Natural killer cell (primary cell): ENCODE measurements around the gene SDHAF2. TPM values are rescaled to one million over a fixed set of nuclear protein-coding genes. Genes with fewer than 3 reads are reported as not detected.

Experiments
- ATAC-seq, 3 donors: fragments of 150-1000 bp in 2 of 3; fragments of 200-7000 bp in 1 of 3; cut with Tn5 transposase; 1 replicate in 1 of 3; 2 replicates in 2 of 3; pipeline ENCODE4 v1.10.0; 2021; ENCODE audit warnings: mild to moderate bottlenecking in 2 of 3, moderate library complexity in 2 of 3
- DNase-seq, 2 donors: peaks; one replicate each; pipeline versions ENCODE4 v3.0.0 to v3.0.0-alpha.2; 2013 to 2021; ENCODE audit warnings: mixed read lengths in 1 of 2
- H3K27ac ChIP-seq: one replicate; pipeline ENCODE4 v1.5.1; 2013; ENCODE audit warnings: mild to moderate bottlenecking, low read length
- H3K27me3 ChIP-seq: one replicate; pipeline ENCODE4 v1.6.1; 2013; ENCODE audit warnings: low read length; ENCODE audit not compliant: control insufficient read depth, insufficient read depth
- H3K36me3 ChIP-seq: one replicate; pipeline ENCODE4 v1.6.1; 2013; ENCODE audit warnings: low read length; ENCODE audit not compliant: control insufficient read depth, insufficient read depth
- H3K4me1 ChIP-seq: one replicate; pipeline ENCODE4 v1.6.1; 2013; ENCODE audit warnings: low read length; ENCODE audit not compliant: control insufficient read depth, insufficient read depth
- H3K4me3 ChIP-seq: one replicate; pipeline ENCODE4 v1.5.1; 2013; ENCODE audit warnings: low read length
- H3K9me3 ChIP-seq: one replicate; pipeline ENCODE4 v1.6.1; 2013; ENCODE audit warnings: low read length; ENCODE audit not compliant: control insufficient read depth, insufficient read depth
- H3K27ac Mint-ChIP-seq, 2 donors: one replicate each; pipeline ENCODE4 v1.8.0; 2022; ENCODE audit warnings: mild to moderate bottlenecking in 2 of 2, mixed read lengths in 2 of 2, moderate library complexity in 1 of 2
- H3K27me3 Mint-ChIP-seq, 2 donors: one replicate each; pipeline ENCODE4 v1.8.0; 2022; ENCODE audit warnings: low read depth in 2 of 2, mixed read lengths in 2 of 2
- H3K36me3 Mint-ChIP-seq: one replicate; pipeline ENCODE4 v1.8.0; 2022; ENCODE audit warnings: mixed read lengths
- H3K4me1 Mint-ChIP-seq, 2 donors: one replicate each; pipeline ENCODE4 v1.8.0; 2022; ENCODE audit warnings: mixed read lengths in 2 of 2
- H3K4me3 Mint-ChIP-seq: one replicate; pipeline ENCODE4 v1.8.0; 2022; ENCODE audit warnings: mild to moderate bottlenecking, moderate library complexity, mixed read lengths
- H3K9me3 Mint-ChIP-seq, 2 donors: one replicate each; pipeline ENCODE4 v1.8.0; 2022; ENCODE audit warnings: mixed read lengths in 2 of 2
- WGBS: methylation state at CpG from one replicate; pipeline ENCODE4 v1.1.7; 2013; ENCODE audit warnings: missing lambda C conversion rate; ENCODE audit not compliant: insufficient coverage; 5-methylcytosine and 5-hydroxymethylcytosine counted together
- intact Hi-C: fragments of 100-400 bp; cut with micrococcal nuclease; formaldehyde crosslinking; loops from one replicate; pipeline ENCODE4 v1.14.2; 2022
- total RNA-seq, 4 donors: library from RNA; stranded (reverse); fragments of 120-200 nt in 1 of 4; gene quantifications; one replicate each; pipeline versions ENCODE4 v1.2.3 to v1.2.4, GENCODE V29; 2013 to 2022
- TF ChIP-seq, protein P1 (sequence below): fragments of 200-600 bp; IDR thresholded peaks from one replicate; pipeline ENCODE4 v1.8.0; 2022; ENCODE audit warnings: antibody characterized with exemption

The SDHAF2 gene
- total RNA-seq, 3 donors from 2014 or later (not counting 1 experiment from before 2014, with no cell fraction given): 40.2 to 50.4 (median 40.8) TPM

DNA sequence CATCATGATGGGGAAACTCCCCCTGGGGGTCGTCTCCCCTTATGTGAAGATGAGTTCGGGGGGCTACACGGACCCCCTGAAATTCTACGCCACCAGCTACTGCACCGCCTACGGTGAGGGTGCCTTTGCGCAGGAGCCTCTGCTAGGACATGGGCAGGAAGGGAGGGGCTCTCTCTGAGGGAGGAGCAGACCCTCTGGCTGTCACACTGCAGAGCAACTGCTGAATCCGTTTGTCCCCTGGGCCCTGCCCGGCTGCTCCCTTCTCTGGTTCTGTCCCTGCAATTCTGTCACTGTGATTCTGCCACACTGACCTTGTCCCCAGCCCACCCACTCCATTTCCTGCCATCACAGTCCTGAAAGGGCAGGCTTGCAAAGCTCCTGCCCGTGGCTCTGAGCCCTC lies 51.9 kb downstream of the SDHAF2 start:
- no peak for DNase-seq
- ATAC-seq: no peak
- Mint-ChIP-seq H3K4me1 (peaks cover 0 to 6% of the 10 kb centered on the region in 2 donors), H3K4me3 (no peak overlapping the region), H3K27me3 (peaks cover 0 to 3% of the 10 kb centered on the region in 2 donors), H3K27ac (no peak overlapping the region), H3K9me3 (no peaks in the 10 kb centered on the region), H3K36me3 (no peaks in the 10 kb centered on the region)
- no peak overlapping the region for H3K4me3 ChIP-seq
- 64% methylated on average over 10 of the region's 10 CpGs for WGBS
- H3K4me1 ChIP-seq: peaks cover 8% of the 10 kb centered on the region
- intact Hi-C loops: no loop called here
- TF ChIP-seq, protein P1, sequence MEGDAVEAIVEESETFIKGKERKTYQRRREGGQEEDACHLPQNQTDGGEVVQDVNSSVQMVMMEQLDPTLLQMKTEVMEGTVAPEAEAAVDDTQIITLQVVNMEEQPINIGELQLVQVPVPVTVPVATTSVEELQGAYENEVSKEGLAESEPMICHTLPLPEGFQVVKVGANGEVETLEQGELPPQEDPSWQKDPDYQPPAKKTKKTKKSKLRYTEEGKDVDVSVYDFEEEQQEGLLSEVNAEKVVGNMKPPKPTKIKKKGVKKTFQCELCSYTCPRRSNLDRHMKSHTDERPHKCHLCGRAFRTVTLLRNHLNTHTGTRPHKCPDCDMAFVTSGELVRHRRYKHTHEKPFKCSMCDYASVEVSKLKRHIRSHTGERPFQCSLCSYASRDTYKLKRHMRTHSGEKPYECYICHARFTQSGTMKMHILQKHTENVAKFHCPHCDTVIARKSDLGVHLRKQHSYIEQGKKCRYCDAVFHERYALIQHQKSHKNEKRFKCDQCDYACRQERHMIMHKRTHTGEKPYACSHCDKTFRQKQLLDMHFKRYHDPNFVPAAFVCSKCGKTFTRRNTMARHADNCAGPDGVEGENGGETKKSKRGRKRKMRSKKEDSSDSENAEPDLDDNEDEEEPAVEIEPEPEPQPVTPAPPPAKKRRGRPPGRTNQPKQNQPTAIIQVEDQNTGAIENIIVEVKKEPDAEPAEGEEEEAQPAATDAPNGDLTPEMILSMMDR: no peak
- H3K27me3 ChIP-seq: no peaks in the 10 kb centered on the region
- no peaks in the 10 kb centered on the region for H3K36me3 ChIP-seq
- no peaks in the 10 kb centered on the region for H3K9me3 ChIP-seq
- H3K27ac ChIP-seq: no peak overlapping the region

DNA sequence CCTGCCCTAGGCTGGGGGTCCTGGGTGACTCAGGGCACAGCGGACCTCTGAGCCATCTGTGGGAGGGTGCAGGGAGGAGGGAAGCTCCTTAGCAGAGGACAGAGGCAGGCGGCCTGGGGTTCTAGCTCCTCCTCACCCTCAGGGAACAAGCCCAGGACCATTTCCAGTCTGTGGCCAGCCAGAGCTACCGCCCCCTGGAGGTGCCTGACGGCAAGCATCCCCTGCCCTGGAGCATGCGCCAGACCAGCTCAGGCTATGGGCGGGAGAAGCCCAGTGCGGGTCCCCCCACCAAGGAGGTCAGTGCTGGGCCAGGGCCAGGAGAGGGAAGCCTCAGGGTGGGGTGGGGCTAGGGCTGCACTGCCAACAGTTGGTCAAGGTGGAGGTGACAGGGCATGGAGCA lies 52.6 kb downstream of the SDHAF2 start:
- Mint-ChIP-seq H3K27ac (no peak overlapping the region), H3K27me3 (peaks cover 0 to 3% of the 10 kb centered on the region in 2 donors), H3K4me1 (peaks cover 0 to 6% of the 10 kb centered on the region in 2 donors), H3K36me3 (no peaks in the 10 kb centered on the region), H3K4me3 (no peak overlapping the region), H3K9me3 (no peaks in the 10 kb centered on the region)
- peak in 1 of 3 donors; percentile 45 for ATAC-seq
- intact Hi-C loops: no loop called here
- no peak overlapping the region for H3K4me3 ChIP-seq
- DNase-seq: peak in 1 of 2 donors; percentile 14
- TF ChIP-seq, protein P1: peak; percentile 25
- peaks cover 7% of the 10 kb centered on the region for H3K4me1 ChIP-seq
- H3K9me3 ChIP-seq: no peaks in the 10 kb centered on the region
- H3K27me3 ChIP-seq: no peaks in the 10 kb centered on the region
- no peak overlapping the region for H3K27ac ChIP-seq
- WGBS: 45% methylated on average over 7 of the region's 7 CpGs
- H3K36me3 ChIP-seq: no peaks in the 10 kb centered on the region

DNA sequence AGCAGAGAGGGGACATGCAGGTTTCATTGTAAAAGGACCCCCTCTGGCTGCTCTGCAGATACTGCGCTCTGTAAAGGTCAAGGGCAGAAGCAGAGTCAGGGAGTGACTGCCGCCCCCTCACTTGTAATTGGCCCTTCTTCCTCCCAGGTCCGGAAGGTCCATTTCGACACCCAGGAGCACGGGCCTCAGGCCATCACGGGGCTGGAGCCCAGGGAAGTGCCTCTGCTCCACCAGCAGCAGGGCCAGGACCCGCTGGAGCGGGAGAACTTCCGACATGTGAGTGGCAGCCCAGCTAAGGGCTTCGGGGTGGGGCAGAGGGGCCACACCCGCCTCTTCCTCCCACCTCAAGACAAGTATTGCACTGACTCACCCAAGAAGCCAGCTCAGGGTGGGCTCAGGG lies 54.6 kb downstream of the SDHAF2 start:
- DNase-seq (no peak), ATAC-seq (no peak)
- H3K4me3 Mint-ChIP-seq: no peak overlapping the region
- intact Hi-C loops: no loop called here
- TF ChIP-seq, protein P1: no peak
- Histone ChIP-seq H3K4me3 (no peak overlapping the region), H3K4me1 (no peaks in the 10 kb centered on the region), H3K9me3 (no peaks in the 10 kb centered on the region), H3K27ac (no peak overlapping the region), H3K36me3 (no peaks in the 10 kb centered on the region), H3K27me3 (no peaks in the 10 kb centered on the region)
- no peaks in the 10 kb centered on the region for H3K9me3 Mint-ChIP-seq
- H3K4me1 Mint-ChIP-seq: no peaks in the 10 kb centered on the region
- peaks cover 0 to 3% of the 10 kb centered on the region in 2 donors for H3K27me3 Mint-ChIP-seq
- 89% methylated on average over 11 of the region's 11 CpGs for WGBS
- no peaks in the 10 kb centered on the region for H3K36me3 Mint-ChIP-seq
- H3K27ac Mint-ChIP-seq: no peak overlapping the region

DNA sequence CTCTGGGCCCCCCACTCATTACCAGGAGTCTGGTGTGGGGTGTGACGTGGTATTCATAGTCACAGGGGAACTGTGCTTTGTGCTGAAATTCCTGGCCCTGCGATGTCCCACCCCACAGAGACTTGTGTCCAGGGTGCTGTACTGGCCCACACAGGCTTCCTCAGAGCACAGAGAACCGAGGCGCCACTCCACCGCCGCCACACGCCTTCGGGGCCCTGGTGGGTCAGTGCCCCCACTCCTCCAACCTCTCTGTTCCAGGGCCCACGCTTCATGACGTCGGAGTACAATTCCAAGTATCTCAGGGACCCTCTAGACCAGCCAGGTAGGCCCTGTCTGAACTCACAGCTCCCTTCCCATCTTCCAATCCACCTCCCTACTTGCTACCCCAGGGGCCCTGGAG lies 55.2 kb downstream of the SDHAF2 start:
- intact Hi-C loops: no loop called here
- Mint-ChIP-seq H3K9me3 (no peaks in the 10 kb centered on the region), H3K4me3 (no peak overlapping the region), H3K4me1 (no peaks in the 10 kb centered on the region), H3K27ac (no peak overlapping the region), H3K27me3 (peaks cover 0 to 3% of the 10 kb centered on the region in 2 donors), H3K36me3 (no peaks in the 10 kb centered on the region)
- ATAC-seq: no peak
- Histone ChIP-seq H3K36me3 (no peaks in the 10 kb centered on the region), H3K27me3 (no peaks in the 10 kb centered on the region), H3K4me1 (no peaks in the 10 kb centered on the region), H3K9me3 (no peaks in the 10 kb centered on the region), H3K4me3 (no peak overlapping the region), H3K27ac (no peak overlapping the region)
- 92% methylated on average over 11 of the region's 11 CpGs for WGBS
- TF ChIP-seq, protein P1: no peak
- no peak for DNase-seq
